Kidney (tissue), 14 donors: Measurements from ENCODE around the gene MAML2. TPM values are rescaled to one million over a fixed set of nuclear protein-coding genes. Genes with fewer than 3 reads are reported as not detected.
A peak's percentile ranks its signal among the peaks of the same experiment; 100 is the strongest.

Source experiments
- DNase-seq, 5 donors: peaks; one replicate each; pipeline ENCODE4 v3.0.0-alpha.2; 2013 to 2020
- FAIRE-seq: peaks from 2 replicates; lab custom pipeline; 2012; peaks lifted over from hg19 to GRCh38; lab: Jason Lieb, UNC
- H3K27ac ChIP-seq, 2 donors: one replicate each; pipeline ENCODE4 v1.7.0; 2013; ENCODE audit warnings: low read depth in 2 of 2, low read length in 2 of 2, inconsistent platforms in 1 of 2
- H3K27me3 ChIP-seq: one replicate; pipeline ENCODE4 v1.7.1; 2013; ENCODE audit warnings: low read length, inconsistent platforms; ENCODE audit not compliant: control insufficient read depth, insufficient read depth
- H3K36me3 ChIP-seq, 3 donors: one replicate each; pipeline versions ENCODE4 v1.7.0 to v1.7.1; 2013; ENCODE audit warnings: low read length in 3 of 3, control low read depth in 1 of 3, inconsistent platforms in 1 of 3; ENCODE audit not compliant: insufficient read depth in 3 of 3, control insufficient read depth in 2 of 3
- H3K4me1 ChIP-seq, 3 donors: one replicate each; pipeline versions ENCODE4 v1.7.0 to v1.7.1; 2013; ENCODE audit warnings: low read length in 3 of 3, inconsistent platforms in 1 of 3, low read depth in 1 of 3; ENCODE audit not compliant: control insufficient read depth in 2 of 3, insufficient read depth in 2 of 3
- H3K4me3 ChIP-seq, 3 donors: one replicate each; pipeline versions ENCODE4 v1.7.0 to v1.8.1; 2013; ENCODE audit warnings: low read length in 3 of 3, control low read depth in 1 of 3, inconsistent platforms in 1 of 3
- H3K9ac ChIP-seq, 3 donors: one replicate each; pipeline versions ENCODE4 v1.7.0 to v1.7.1; 2013; ENCODE audit warnings: low read length in 3 of 3, control low read depth in 1 of 3, inconsistent platforms in 1 of 3
- H3K9me3 ChIP-seq, 3 donors: one replicate each; pipeline versions ENCODE4 v1.7.0 to v1.7.1; 2013; ENCODE audit warnings: low read length in 3 of 3, control low read depth in 1 of 3, inconsistent platforms in 1 of 3; ENCODE audit not compliant: control insufficient read depth in 2 of 3, insufficient read depth in 1 of 3
- intact Hi-C: fragments of 100-400 bp; cut with DNase I; formaldehyde crosslinking; loops from one replicate; pipeline ENCODE4 v1.11.1; 2022
- polyA plus RNA-seq: library from polyadenylated mRNA; stranded (reverse); fragments of 350-450 nt; fragmentation: Illumina TruSeq; extraction: RNeasy Lipid Tissue Mini Kit (QIAGEN cat#74804); gene quantifications from one replicate; pipeline ENCODE4 v1.2.3, GENCODE V29; 2014; ENCODE audit warnings: low read depth, low replicate concordance; ENCODE audit not compliant: insufficient read depth
- total RNA-seq: library from RNA; stranded (reverse); fragmentation: NEBNext Ultra II Directional; extraction: Animal tissue kit (Norgen Biotek cat#: 25700); gene quantifications from one replicate; pipeline ENCODE4 v1.2.1, GENCODE V29; 2021
- TF ChIP-seq, protein P1 (sequence below): IDR thresholded peaks from 3 replicates; pipeline ENCODE4 v1.5.1; 2012; ENCODE audit warnings: mild to moderate bottlenecking, moderate library complexity, borderline replicate concordance; ENCODE audit not compliant: insufficient read depth; ENCODE audit errors: extremely low read depth
- donor health status: control.
- donor health status: control.
- donor health status: control.
- donor health status: control.
- donor health status: control.
- donor health status: DM: yes; HTN: yes; CAD: no.
- donor health status: Normal renal cell carcinoma (clear cell type).

The MAML2 gene
- total and polyA plus RNA-seq, 2 donors from 2014 or later: 4.9 to 32.3 TPM

DNA sequence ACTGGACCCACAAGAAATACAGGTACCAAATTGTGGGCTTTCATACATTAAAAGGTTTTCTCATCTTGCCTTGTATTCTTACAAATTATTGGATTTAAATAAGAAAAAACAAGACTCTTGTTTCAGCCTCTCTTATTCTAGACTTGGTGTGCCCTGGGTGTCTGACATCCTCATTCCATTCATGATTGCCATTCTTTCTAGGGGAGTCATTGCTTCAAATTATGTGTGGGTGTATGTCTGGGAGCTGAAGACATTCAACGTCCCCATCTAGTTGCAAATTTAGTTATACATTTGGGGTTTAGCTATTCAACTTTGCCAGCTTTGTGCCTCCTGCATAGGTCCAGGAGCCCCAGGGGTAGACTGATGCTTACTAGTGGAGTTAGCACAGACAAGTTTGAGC lies 18.1 kb downstream of the MAML2 start:
- Histone ChIP-seq H3K4me3 (no peak overlapping the region), H3K9ac (no peak overlapping the region), H3K36me3 (no peaks in the 10 kb centered on the region), H3K27ac (peak overlapping the region; percentile 14 to 48), H3K9me3 (no peaks in the 10 kb centered on the region), H3K4me1 (peaks cover 3 to 23% (median 10%) of the 10 kb centered on the region in 3 donors), H3K27me3 (no peaks in the 10 kb centered on the region)
- no peak for FAIRE-seq
- peak in 1 of 5 donors; percentile 59 for DNase-seq
- TF ChIP-seq, protein P1, sequence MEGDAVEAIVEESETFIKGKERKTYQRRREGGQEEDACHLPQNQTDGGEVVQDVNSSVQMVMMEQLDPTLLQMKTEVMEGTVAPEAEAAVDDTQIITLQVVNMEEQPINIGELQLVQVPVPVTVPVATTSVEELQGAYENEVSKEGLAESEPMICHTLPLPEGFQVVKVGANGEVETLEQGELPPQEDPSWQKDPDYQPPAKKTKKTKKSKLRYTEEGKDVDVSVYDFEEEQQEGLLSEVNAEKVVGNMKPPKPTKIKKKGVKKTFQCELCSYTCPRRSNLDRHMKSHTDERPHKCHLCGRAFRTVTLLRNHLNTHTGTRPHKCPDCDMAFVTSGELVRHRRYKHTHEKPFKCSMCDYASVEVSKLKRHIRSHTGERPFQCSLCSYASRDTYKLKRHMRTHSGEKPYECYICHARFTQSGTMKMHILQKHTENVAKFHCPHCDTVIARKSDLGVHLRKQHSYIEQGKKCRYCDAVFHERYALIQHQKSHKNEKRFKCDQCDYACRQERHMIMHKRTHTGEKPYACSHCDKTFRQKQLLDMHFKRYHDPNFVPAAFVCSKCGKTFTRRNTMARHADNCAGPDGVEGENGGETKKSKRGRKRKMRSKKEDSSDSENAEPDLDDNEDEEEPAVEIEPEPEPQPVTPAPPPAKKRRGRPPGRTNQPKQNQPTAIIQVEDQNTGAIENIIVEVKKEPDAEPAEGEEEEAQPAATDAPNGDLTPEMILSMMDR: no peak
- intact Hi-C loops: no loop called here

DNA sequence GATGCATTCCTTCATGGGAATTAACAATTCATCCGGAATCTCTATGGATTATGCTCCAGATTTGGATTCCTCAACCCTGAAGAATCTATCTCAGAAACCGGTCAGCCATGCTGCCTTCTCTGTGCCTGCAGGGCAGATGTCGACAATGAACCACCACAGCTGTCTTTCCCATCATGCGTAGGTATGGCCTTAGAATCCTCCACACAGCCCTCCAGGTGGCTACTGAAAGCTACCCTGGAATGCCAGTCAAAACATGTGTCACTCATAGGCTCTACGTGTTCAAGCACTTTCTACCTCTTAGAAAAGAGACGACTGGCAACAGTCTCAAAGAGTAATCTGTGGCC lies 19.4 kb downstream of the MAML2 start:
- FAIRE-seq: no peak
- H3K9me3 ChIP-seq: no peaks in the 10 kb centered on the region
- DNase-seq: no peak
- peaks cover 3 to 12% (median 9%) of the 10 kb centered on the region in 3 donors for H3K4me1 ChIP-seq
- TF ChIP-seq, protein P1: no peak
- H3K36me3 ChIP-seq: no peaks in the 10 kb centered on the region
- no peak overlapping the region for H3K4me3 ChIP-seq
- H3K27ac ChIP-seq: no peak overlapping the region
- intact Hi-C loops: no loop called here
- H3K9ac ChIP-seq: no peak overlapping the region
- no peaks in the 10 kb centered on the region for H3K27me3 ChIP-seq

DNA sequence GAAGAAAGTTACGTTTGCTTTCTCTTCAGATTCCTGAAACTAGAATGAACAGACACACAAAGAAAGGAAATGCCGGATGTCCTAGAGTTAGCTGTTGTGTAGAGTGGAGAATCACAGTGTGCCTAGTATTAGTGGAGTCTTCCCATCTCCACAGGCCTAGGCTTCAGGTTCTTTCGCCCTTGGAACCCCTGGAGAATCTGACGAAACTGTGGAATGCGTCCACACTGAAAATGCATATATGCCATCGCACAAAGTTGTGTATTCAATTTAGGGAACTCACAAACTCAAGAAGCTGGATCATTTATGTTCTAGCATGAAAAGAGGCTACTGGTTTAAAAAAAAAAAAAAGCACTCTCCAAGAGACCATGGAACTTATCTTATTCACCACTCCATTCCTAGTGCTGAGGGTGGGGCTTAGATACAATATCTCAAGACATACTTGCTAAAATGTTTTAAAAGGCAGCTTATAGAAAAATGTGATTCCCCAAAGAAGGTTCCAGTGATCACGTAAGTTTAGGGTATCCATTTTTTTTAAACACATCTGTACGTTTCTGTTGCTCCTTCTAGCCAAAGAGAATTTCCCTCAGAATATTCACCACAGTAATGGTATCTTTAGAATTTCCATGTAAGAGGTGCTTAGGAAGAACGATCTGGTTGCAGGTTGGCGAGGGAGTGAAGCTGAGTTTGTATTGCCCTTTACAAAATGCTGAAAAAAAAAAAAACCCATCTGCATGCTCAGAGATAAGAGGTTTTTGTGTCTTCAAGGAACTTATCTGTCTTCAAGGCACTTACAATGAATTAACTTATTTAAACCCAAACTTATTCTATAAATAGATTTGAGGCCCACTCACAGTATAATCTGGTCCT lies 20.0 kb downstream of the MAML2 start:
- Histone ChIP-seq H3K9me3 (no peaks in the 10 kb centered on the region), H3K27me3 (no peaks in the 10 kb centered on the region), H3K4me1 (peaks cover 4 to 15% (median 13%) of the 10 kb centered on the region in 3 donors), H3K36me3 (no peaks in the 10 kb centered on the region), H3K9ac (no peak overlapping the region), H3K4me3 (no peak overlapping the region), H3K27ac (no peak overlapping the region)
- TF ChIP-seq, protein P1: no peak
- intact Hi-C loops: no loop called here
- FAIRE-seq: no peak
- no peak for DNase-seq
